HFF-Myc (cell line): ENCODE results near the gene ABCA1.

Source experiments
- DNase-seq: peaks from one replicate; pipeline ENCODE4 v3.0.0-alpha.2; 2011; ENCODE audit warnings: low read depth; ENCODE audit errors: extremely low read depth
- H3K4me3 ChIP-seq: replicated peaks from 2 replicates; pipeline ENCODE4 v1.5.1; 2011; ENCODE audit warnings: low read depth, mild to moderate bottlenecking, control low read depth, low read length
- TF ChIP-seq, protein P1 (sequence below): IDR thresholded peaks from 2 replicates; pipeline ENCODE4 v1.5.1; 2012; ENCODE audit warnings: mild to moderate bottlenecking, low read depth, low read length, control low read depth; ENCODE audit errors: missing control alignments

Gene ABCA1

DNA sequence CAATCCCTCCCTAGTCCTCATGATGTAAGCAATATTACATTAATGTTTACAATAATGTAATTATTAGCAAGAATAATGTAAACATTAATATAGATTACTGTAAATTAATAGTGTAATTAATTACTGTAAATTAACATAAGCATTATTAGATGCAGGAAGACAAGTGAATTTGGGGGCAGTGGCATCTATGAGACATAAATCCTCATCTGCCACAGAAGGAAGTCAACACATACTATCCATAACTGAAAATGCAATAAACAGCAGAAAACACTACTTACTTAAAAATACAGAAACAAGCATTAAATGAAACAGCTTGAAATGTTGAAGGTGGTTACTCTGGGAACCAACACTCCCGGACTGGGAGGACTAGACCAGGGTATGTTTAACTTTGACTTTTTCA, 181.2 kb downstream of the ABCA1 start:
- TF ChIP-seq, protein P1, sequence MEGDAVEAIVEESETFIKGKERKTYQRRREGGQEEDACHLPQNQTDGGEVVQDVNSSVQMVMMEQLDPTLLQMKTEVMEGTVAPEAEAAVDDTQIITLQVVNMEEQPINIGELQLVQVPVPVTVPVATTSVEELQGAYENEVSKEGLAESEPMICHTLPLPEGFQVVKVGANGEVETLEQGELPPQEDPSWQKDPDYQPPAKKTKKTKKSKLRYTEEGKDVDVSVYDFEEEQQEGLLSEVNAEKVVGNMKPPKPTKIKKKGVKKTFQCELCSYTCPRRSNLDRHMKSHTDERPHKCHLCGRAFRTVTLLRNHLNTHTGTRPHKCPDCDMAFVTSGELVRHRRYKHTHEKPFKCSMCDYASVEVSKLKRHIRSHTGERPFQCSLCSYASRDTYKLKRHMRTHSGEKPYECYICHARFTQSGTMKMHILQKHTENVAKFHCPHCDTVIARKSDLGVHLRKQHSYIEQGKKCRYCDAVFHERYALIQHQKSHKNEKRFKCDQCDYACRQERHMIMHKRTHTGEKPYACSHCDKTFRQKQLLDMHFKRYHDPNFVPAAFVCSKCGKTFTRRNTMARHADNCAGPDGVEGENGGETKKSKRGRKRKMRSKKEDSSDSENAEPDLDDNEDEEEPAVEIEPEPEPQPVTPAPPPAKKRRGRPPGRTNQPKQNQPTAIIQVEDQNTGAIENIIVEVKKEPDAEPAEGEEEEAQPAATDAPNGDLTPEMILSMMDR: no peak
- peak overlapping the region; percentile 86 for H3K4me3 ChIP-seq
- DNase-seq: no peak

DNA sequence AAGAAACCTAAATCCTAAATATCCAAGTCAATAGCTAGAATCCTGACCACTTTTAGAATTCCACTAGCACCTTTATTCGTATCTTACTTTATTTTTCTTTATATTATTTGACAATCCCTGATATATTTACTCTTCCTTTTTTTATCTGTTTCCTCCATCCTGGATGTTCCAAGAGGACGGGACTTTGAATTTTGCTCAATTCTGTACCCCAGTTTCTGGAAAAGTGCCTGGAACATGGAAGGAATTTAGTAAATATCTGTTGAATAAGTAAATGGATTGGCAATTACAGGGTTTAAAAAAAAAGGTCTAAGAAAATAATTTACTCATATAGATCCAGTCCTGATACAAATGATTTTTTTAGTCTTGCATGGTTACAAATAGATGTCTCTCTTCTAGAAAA, 181.7 kb downstream of the ABCA1 start:
- TF ChIP-seq, protein P1: no peak
- no peak for DNase-seq
- H3K4me3 ChIP-seq: no peak overlapping the region

DNA sequence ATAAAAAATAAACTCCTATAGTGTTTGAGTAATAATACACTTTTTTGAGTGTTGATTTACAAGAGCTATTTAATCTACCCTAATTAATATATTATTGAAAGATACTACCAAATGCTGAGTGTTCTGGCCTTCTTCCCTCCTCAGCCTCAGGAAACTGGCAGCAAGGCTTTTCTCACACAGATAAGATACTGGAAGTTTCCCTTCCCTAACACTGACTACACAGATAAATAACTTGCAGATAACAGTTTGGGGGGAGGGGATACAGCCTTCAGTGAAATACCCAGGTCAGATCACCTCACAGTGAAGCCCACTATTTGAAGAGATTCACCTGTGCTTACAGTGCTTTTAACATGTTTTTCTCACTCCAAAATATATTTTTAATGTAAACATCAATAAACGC, 182.1 kb downstream of the ABCA1 start:
- no peak for DNase-seq
- no peak overlapping the region for H3K4me3 ChIP-seq
- TF ChIP-seq, protein P1: no peak

DNA sequence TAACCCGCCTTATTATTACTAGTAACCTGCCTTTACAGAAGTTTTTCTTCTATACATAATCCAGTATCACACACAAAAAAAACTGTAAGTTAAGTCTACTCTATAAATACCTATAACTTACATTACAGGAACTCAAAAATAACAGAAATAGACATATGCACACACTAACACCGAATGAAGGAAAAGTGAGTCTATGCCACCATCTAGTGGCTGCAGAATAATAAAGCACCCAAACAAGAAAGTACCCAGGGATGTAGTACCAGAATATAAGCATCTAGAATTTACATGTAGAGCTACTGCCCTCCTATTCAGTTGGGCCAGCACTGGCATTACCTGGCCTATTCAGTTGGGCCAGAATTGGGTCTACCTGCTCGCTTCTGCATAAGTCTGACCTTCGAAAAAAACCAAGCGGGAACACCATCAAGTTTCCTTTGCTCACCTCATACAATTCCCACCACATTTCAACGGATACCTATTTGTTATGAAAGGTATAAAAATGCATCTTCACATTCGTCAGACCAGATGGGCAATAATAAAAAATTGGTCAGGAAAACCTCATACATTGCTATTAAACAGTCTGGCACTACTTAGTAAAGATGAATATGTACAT, 184.5 kb downstream of the ABCA1 start:
- DNase-seq: peak; percentile 44
- no peak overlapping the region for H3K4me3 ChIP-seq
- TF ChIP-seq, protein P1: peak; percentile 52

DNA sequence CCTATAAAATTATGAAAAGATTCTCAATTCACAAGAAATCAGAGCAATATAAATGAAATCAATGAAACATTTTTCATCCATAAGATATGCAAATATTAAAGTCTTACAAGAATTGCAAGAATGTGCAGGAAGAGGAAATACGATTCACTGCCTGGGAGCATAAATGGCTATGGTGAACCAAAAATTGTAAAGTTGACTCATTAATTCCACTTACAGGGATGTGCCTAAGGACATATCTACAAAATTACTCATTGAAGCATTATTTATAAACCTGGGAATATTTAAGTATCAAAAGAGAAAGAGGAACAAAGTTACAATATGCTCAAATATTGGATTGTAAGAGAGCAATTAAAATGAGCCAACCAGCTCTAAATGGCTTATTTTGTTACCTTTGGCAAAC, 187.3 kb downstream of the ABCA1 start:
- no peak for DNase-seq
- H3K4me3 ChIP-seq: no peak overlapping the region
- TF ChIP-seq, protein P1: no peak

DNA sequence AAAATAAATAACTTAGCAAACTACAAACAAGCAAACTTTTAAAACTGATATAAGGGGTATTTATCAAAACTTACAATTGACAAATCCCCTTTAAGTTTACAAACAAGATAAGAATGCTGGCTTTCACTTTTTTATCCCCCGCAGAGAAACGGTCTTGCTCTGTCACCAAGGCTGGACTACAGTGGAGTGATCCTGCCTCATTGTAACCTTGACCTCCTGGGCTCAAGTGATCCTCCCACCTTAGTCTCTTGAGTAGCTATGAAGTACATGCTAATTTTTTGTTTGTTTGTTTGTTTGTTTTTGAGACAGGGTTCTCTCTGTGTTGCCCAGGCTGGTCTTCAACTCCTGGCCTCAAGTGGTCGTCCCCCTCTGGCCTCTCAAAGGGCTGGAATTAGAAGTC, 189.5 kb downstream of the ABCA1 start:
- no peak for DNase-seq
- TF ChIP-seq, protein P1: no peak
- H3K4me3 ChIP-seq: no peak overlapping the region
